OCI-LY7 (cell line): Measurements from ENCODE around the gene SLC41A3. TPM values are rescaled to one million over a fixed set of nuclear protein-coding genes. Genes with fewer than 3 reads are reported as not detected.
A peak's percentile ranks its signal among the peaks of the same experiment; 100 is the strongest.

Source experiments
- BruUV-seq: library from RNA; stranded (reverse); fragments of 400-500 nt; replicated peaks from 2 replicates; lab custom pipeline; 2021; lab: Mats Ljungman, UMichigan
- CTCF ChIA-PET: fragments of 300-600 bp; sonication (Branson Sonifier 250); formaldehyde crosslinking; loops from one replicate; lab custom pipeline; 2022; ENCODE audit warnings: antibody characterized with exemption; ENCODE audit not compliant: unreplicated experiment; lab: Charles Lee
- POLR2A ChIA-PET: fragments of 300-600 bp; sonication (Branson Sonifier 250); formaldehyde crosslinking; loops from one replicate; lab custom pipeline; 2022; ENCODE audit warnings: antibody characterized with exemption; lab: Charles Lee
- DNase-seq: peaks from one replicate; pipeline ENCODE4 v3.0.0-alpha.2; 2015; ENCODE audit warnings: low spot score
- H2AFZ ChIP-seq: fragments of 200-600 bp; sonication (generic), shearing (Covaris generic); 2 replicates; pipeline ENCODE4 v1.6.1; 2014; ENCODE audit warnings: mild to moderate bottlenecking, antibody characterized with exemption, low read length, moderate library complexity
- H3K27ac ChIP-seq: fragments of 200-600 bp; sonication (generic); 2 replicates; pipeline ENCODE4 v1.5.1; 2014; ENCODE audit warnings: mixed run types, low read depth, mild to moderate bottlenecking, moderate library complexity, low read length, inconsistent platforms; ENCODE audit not compliant: poor library complexity, severe bottlenecking
- H3K36me3 ChIP-seq: fragments of 200-600 bp; sonication (generic); 2 replicates; pipeline ENCODE4 v1.6.1; 2014; ENCODE audit warnings: mild to moderate bottlenecking, antibody characterized with exemption, low read length, moderate library complexity, mixed read lengths; ENCODE audit not compliant: insufficient read depth
- H3K4me1 ChIP-seq: fragments of 200-600 bp; sonication (generic); 2 replicates; pipeline ENCODE4 v1.5.1; 2014; ENCODE audit warnings: mild to moderate bottlenecking, low read length; ENCODE audit not compliant: insufficient read depth, poor library complexity, severe bottlenecking
- H3K4me2 ChIP-seq: fragments of 200-600 bp; sonication (generic); 2 replicates; pipeline ENCODE4 v1.6.1; 2014; ENCODE audit warnings: mild to moderate bottlenecking, low read length
- H3K4me3 ChIP-seq: fragments of 200-600 bp; sonication (generic); 2 replicates; pipeline ENCODE4 v1.5.1; 2014; ENCODE audit warnings: mild to moderate bottlenecking, low read depth, low read length; ENCODE audit not compliant: poor library complexity, severe bottlenecking
- H3K79me2 ChIP-seq: fragments of 200-600 bp; sonication (generic); 2 replicates; pipeline ENCODE4 v1.6.1; 2016; ENCODE audit warnings: low read depth, mild to moderate bottlenecking, low read length, moderate library complexity, mixed read lengths; ENCODE audit not compliant: insufficient read depth
- H3K9me2 ChIP-seq: fragments of 200-600 bp; sonication (generic); 2 replicates; pipeline ENCODE4 v1.6.1; 2016; ENCODE audit warnings: mild to moderate bottlenecking, low read length, mixed read lengths; ENCODE audit not compliant: insufficient read depth
- H3K9me3 ChIP-seq: fragments of 200-600 bp; sonication (generic); 2 replicates; pipeline ENCODE4 v1.6.1; 2014; ENCODE audit warnings: mild to moderate bottlenecking, mixed run types, low read length, mixed read lengths
- H4K20me1 ChIP-seq: fragments of 200-600 bp; sonication (generic); 2 replicates; pipeline ENCODE4 v1.6.1; 2014; ENCODE audit warnings: mild to moderate bottlenecking, antibody characterized with exemption, low read length, moderate library complexity, mixed read lengths; ENCODE audit not compliant: insufficient read depth
- EZH2phosphoT487 ChIP-seq: fragments of 200-600 bp; sonication (generic); IDR thresholded peaks from 2 replicates; pipeline ENCODE4 v1.6.1; 2018; ENCODE audit warnings: low read depth, borderline replicate concordance, mild to moderate bottlenecking, mixed run types, antibody characterized with exemption, low read length, moderate library complexity, mixed read lengths
- intact Hi-C: fragments of 100-400 bp; cut with micrococcal nuclease; formaldehyde crosslinking; loops from one replicate; pipeline ENCODE4 v1.10.0; 2022; ENCODE audit not compliant: unreplicated experiment
- total RNA-seq, 2 experiments: library from RNA; depleted of rRNA in 1 of 2; stranded (reverse); fragments of >200 nt in 1 of 2; shearing (Covaris generic) in 1 of 2; gene quantifications; 2 replicates each; pipeline ENCODE4 v1.2.3, GENCODE V29; 2014 to 2022
- TF ChIP-seq, protein P1 (sequence below): fragments of 200-600 bp; sonication (generic); conservative IDR thresholded peaks from 2 replicates; pipeline ENCODE4 v1.5.1; 2014; ENCODE audit warnings: mild to moderate bottlenecking, antibody characterized with exemption, low read length, moderate library complexity, mixed read lengths

The SLC41A3 gene
- total RNA-seq, 2 experiments from 2014 or later, result 31.9 to 35.9 TPM

DNA sequence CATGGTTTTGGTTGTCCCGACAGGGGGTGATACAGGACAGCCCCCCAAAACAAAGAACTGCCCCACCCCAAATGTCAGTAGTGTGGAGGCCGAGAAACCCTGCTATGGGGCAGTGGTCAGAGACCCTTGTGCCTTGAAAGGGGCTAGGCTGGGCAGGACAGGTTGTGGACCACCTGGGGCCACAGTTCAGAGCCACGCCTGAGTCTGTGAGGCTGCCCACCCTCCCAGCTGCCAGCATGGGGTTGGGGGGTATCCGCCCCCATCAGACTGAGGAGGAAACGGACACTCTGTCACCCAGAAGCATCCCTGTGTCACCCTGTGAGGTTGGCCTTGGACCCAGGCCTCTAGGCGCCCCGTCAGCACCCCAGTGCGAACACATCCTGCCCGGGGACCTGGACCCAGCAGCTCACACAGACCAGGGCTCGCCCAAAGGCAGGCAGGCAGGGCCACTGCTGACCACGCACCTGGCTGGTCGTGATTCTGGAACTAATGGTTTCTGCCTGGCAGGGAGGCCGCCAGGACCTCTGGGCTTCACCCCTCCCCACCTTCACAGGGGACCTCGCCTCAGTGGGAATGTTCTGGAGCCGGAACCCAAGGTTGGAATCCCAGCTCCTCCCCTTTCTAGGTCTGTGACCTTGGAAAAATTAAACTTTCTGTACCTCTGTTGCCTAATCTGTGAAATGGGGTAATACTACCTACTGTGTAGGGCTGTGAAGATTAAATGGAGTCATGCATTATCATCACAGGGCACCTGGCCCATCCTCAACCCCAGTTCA is 1.4 kb downstream of the SLC41A3 start:
- TF ChIP-seq, protein P1, sequence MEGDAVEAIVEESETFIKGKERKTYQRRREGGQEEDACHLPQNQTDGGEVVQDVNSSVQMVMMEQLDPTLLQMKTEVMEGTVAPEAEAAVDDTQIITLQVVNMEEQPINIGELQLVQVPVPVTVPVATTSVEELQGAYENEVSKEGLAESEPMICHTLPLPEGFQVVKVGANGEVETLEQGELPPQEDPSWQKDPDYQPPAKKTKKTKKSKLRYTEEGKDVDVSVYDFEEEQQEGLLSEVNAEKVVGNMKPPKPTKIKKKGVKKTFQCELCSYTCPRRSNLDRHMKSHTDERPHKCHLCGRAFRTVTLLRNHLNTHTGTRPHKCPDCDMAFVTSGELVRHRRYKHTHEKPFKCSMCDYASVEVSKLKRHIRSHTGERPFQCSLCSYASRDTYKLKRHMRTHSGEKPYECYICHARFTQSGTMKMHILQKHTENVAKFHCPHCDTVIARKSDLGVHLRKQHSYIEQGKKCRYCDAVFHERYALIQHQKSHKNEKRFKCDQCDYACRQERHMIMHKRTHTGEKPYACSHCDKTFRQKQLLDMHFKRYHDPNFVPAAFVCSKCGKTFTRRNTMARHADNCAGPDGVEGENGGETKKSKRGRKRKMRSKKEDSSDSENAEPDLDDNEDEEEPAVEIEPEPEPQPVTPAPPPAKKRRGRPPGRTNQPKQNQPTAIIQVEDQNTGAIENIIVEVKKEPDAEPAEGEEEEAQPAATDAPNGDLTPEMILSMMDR, result no peak
- no peak for TF ChIP-seq EZH2phosphoT487
- POLR2A ChIA-PET, result no interaction called here
- Histone ChIP-seq H3K9me3 (peaks cover 20% of the 10 kb centered on the region), H3K4me3 (peak overlapping the region; percentile 89), H3K9me2 (no peaks in the 10 kb centered on the region), H3K27ac (peak overlapping the region; percentile 62), H3K36me3 (no peaks in the 10 kb centered on the region; the same call in 1 of the 2 replicates), H3K4me1 (peaks cover 7% of the 10 kb centered on the region), H3K4me2 (peak overlapping the region; percentile 92), H2AFZ (peak overlapping the region; percentile 84; the same call in 1 of the 2 replicates), H4K20me1 (no peaks in the 10 kb centered on the region), H3K79me2 (no peaks in the 10 kb centered on the region; the same call in 1 of the 2 replicates)
- DNase-seq, result no peak
- CTCF ChIA-PET, result no interaction called here
- TSS peak; percentile 49 for BruUV-seq
- intact Hi-C loops, result loop anchor here (5.0 kb wide), 1 partner anchor 485 kb away; the partner anchor contains the start of gene OSBPL11

- H3K4me2 ChIP-seq, result no peak overlapping the region
- no TSS peak for BruUV-seq
- intact Hi-C loops, result loop anchor here (5.0 kb wide), 1 partner anchor 484 kb away; the partner anchor contains the start of gene OSBPL11
- no peaks in the 10 kb centered on the region for H3K9me2 ChIP-seq
- H3K4me3 ChIP-seq, result no peak overlapping the region
- peak; percentile 28 for DNase-seq
- H3K27ac ChIP-seq, result no peak overlapping the region
- CTCF ChIA-PET, result no interaction called here
- no peak overlapping the region for H2AFZ ChIP-seq
- H3K79me2 ChIP-seq, result no peaks in the 10 kb centered on the region; the same call in 1 of the 2 replicates
- peaks cover 12% of the 10 kb centered on the region for H3K9me3 ChIP-seq
- H3K4me1 ChIP-seq, result peaks cover 7% of the 10 kb centered on the region
- H4K20me1 ChIP-seq, result no peaks in the 10 kb centered on the region
- TF ChIP-seq EZH2phosphoT487, result no peak
- TF ChIP-seq, protein P1, result peak; percentile 61
- H3K36me3 ChIP-seq, result no peaks in the 10 kb centered on the region; the same call in 1 of the 2 replicates
- POLR2A ChIA-PET, result no interaction called here
These were observed 2.1 kb downstream of the SLC41A3 start for GRCh38 chr3:126081618-126082361.
